ENCODE results near the gene RHEX.

GRCh38 chr1:206065547-206066145 is 12.7 kb downstream of the RHEX start:
- TF ChIP-seq CTCF (IDR thresholded peaks at IDR 0.05; ENCODE audit: low read depth, low read length) (no peak), EZH2phosphoT487 (IDR thresholded peaks at IDR 0.05; ENCODE audit: low read depth) (no peak)

Measured in OCI-LY3 (cell line).